Right lobe of liver (tissue), 6 donors: Measurements from ENCODE around the gene SSTR5. TPM values are rescaled to one million over a fixed set of nuclear protein-coding genes. Genes with fewer than 3 reads are reported as not detected.

Source experiments
- ATAC-seq, 4 donors: fragments of 200-7000 bp; cut with Tn5 transposase; one replicate each; pipeline ENCODE4 v1.9.1; 2020; ENCODE audit warnings: mild to moderate bottlenecking in 4 of 4, moderate library complexity in 4 of 4
- DNase-seq, 3 donors: peaks; one replicate each; pipeline ENCODE4 v3.0.0-alpha.2; 2020
- H3K27ac ChIP-seq, 3 donors: fragments of 200-600 bp; one replicate each; pipeline ENCODE4 v1.8.0; 2022
- H3K27me3 ChIP-seq, 2 donors: fragments of 200-600 bp; one replicate each; pipeline ENCODE4 v1.8.0; 2022
- H3K36me3 ChIP-seq, 4 donors: fragments of 200-600 bp; sonication (generic) in 1 of 4; one replicate each; pipeline versions ENCODE4 v1.5.1 to v1.8.0; 2017 to 2022; ENCODE audit warnings: control low read depth in 1 of 4
- H3K4me1 ChIP-seq, 4 donors: fragments of 200-600 bp; sonication (generic) in 1 of 4; one replicate each; pipeline versions ENCODE4 v1.5.1 to v1.8.0; 2017 to 2022; ENCODE audit warnings: control low read depth in 1 of 4
- H3K4me3 ChIP-seq, 3 donors: fragments of 200-600 bp; one replicate each; pipeline ENCODE4 v1.8.0; 2022
- H3K9me3 ChIP-seq, 4 donors: fragments of 200-600 bp; sonication (generic) in 1 of 4; one replicate each; pipeline versions ENCODE4 v1.5.1 to v1.8.0; 2017 to 2022; ENCODE audit warnings: control low read depth in 1 of 4
- POLR2A ChIP-seq: fragments of 450-650 bp; IDR thresholded peaks from one replicate; pipeline ENCODE4 v1.6.1; 2017; ENCODE audit warnings: antibody characterized with exemption, mild to moderate bottlenecking
- WGBS: methylation state at CpG from one replicate; pipeline ENCODE4 v1.1.6; 2018; ENCODE audit warnings: low coverage, low lambda C conversion rate; ENCODE audit not compliant: insufficient coverage; ENCODE audit errors: missing lambda C conversion rate; 5-methylcytosine and 5-hydroxymethylcytosine counted together
- intact Hi-C, 2 donors: fragments of 100-400 bp; cut with DNase I; formaldehyde crosslinking; loops; one replicate each; pipeline versions ENCODE4 v1.11.2 to v1.14.1; 2022
- total RNA-seq, 6 experiments: library from RNA; depleted of rRNA in 2 of 6; stranded (reverse); fragments of >200 nt in 2 of 6; fragmentation: NEBNext Ultra II Directional in 3 of 6; extraction: Animal tissue kit (Norgen Biotek cat#: 25700) in 3 of 6; gene quantifications; one replicate each; pipeline versions ENCODE4 v1.1.0 to v1.2.4, GENCODE V29; 2016 to 2023
- TF ChIP-seq, protein P1 (sequence below), 4 donors: fragments of 200-600 bp in 3 of 4; fragments of 450-650 bp in 1 of 4; IDR thresholded peaks; one replicate each; pipeline versions ENCODE4 v1.5.1 to v1.8.0; 2016 to 2022; ENCODE audit warnings: antibody characterized with exemption in 4 of 4, mild to moderate bottlenecking in 2 of 4
- donor health status: DM: no; HTN: yes; CAD: no.
- donor health status: DM: no; HTN: no; CAD: no.
- donor health status: DM: no; HTN: no; CAD: no.
- donor health status: DM: no; HTN: yes; CAD: no.
- donor health status: DM: no; HTN: yes; CAD: no.

The SSTR5 gene
- total RNA-seq, 6 experiments from 2014 or later = not detected

DNA sequence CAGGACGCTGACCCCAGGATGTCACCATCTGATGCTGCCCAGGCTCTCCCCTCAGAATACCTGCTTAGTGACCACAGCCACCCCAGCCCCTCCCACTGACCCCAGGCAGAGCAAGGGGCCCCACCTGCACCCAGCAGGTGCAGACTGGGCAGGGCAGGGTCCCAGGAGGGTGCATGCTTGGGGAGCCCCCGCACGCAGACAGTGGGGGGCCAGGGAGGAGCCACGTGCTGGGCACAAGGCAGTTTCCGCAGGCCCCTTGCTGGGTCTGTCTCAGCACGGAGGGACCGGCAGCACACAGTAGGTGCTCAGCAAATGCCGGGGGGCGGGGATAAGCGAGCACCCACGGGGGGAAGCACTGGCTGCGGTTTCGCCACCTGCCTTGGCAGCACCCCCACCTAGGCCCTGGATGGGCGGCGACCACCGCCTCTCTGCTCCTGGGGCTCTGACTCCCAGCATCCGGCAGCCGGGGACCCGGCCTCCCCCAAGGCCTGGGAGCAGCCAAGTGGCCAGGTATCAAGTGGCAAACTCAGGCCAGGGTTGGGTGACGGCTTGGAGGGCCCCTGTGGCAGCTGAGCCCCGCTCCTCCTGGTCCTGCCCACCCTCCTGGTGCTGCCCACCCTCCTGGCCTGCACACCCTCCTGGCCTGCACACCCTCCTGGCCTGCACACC, 18.7 kb upstream of the SSTR5 start:
- no peaks in the 10 kb centered on the region for H3K4me1 ChIP-seq
- intact Hi-C loops = loop anchor here (5.0 kb wide), 2 partner anchors 242 to 342 kb away; no protein-coding TSS in a partner anchor
- WGBS = 80% methylated on average over 1 of the region's 21 CpGs

DNA sequence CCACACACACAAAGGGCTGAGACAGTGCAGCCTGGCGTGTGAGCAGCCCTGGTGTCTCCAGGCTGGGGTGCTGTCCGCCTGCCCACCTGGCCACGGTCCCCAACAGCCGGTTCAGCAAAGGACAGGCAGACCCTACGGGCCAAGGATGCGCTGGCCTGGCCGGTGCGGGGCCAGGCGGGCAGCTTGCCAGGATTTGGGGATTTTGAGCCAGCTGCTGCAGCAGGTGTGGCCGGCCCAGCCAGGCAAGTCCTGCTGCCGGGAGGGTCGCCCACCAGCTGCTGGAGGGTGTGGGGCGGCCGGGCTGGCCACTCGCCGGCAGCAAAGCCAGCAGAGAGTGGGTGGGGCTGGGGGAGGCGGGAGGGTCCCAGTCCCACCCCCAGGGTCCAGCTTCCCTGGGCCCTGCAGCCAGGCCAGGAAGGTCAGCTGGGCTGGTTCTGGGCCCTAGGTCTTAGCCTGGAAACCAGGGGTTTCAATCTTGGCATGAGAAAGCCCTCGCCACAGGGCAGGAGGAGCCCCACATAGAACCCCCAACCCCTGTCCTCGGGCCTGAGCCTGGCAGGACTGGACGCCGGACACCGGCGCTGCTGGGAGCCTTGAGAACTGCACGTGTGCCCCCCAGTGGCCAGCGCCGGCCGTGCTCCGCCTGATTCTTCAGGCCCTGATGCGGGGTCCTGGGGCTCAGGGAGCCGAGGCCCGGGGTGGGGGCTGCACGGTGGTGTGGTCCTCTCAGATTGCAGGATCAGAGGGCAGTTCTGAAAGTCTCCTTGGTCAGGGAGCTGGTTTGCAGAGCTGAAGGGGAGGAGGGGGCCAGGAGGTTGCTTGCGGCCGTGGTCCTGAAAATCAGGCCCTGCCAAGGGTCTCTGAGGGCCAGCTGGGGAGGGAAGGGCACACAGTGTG, 17.6 kb upstream of the SSTR5 start:
- ATAC-seq (peak; percentile 76 to 87 (median 84)), DNase-seq (peak; percentile 70 to 73 (median 72))
- H3K27ac ChIP-seq = no peak overlapping the region
- H3K4me1 ChIP-seq = no peaks in the 10 kb centered on the region
- WGBS = 7% methylated on average over 3 of the region's 34 CpGs
- no peak overlapping the region for H3K4me3 ChIP-seq
- H3K9me3 ChIP-seq = no peaks in the 10 kb centered on the region
- no peaks in the 10 kb centered on the region for H3K27me3 ChIP-seq
- TF ChIP-seq, protein P1, sequence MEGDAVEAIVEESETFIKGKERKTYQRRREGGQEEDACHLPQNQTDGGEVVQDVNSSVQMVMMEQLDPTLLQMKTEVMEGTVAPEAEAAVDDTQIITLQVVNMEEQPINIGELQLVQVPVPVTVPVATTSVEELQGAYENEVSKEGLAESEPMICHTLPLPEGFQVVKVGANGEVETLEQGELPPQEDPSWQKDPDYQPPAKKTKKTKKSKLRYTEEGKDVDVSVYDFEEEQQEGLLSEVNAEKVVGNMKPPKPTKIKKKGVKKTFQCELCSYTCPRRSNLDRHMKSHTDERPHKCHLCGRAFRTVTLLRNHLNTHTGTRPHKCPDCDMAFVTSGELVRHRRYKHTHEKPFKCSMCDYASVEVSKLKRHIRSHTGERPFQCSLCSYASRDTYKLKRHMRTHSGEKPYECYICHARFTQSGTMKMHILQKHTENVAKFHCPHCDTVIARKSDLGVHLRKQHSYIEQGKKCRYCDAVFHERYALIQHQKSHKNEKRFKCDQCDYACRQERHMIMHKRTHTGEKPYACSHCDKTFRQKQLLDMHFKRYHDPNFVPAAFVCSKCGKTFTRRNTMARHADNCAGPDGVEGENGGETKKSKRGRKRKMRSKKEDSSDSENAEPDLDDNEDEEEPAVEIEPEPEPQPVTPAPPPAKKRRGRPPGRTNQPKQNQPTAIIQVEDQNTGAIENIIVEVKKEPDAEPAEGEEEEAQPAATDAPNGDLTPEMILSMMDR (IDR thresholded peaks at IDR 0.05) = peak; percentile 74 to 82 (median 76)
- no peak for TF ChIP-seq POLR2A
- no peaks in the 10 kb centered on the region for H3K36me3 ChIP-seq
- intact Hi-C loops = loop anchor here (5.0 kb wide), 2 partner anchors 243 to 343 kb away; no protein-coding TSS in a partner anchor

More for the DNA sequence above, 18.7 kb upstream of the SSTR5 start:
- TF ChIP-seq, protein P1 (IDR thresholded peaks at IDR 0.05) = no peak
- no peak for TF ChIP-seq POLR2A
- DNase-seq = no peak
- Histone ChIP-seq H3K27ac (no peak overlapping the region), H3K4me3 (no peak overlapping the region), H3K27me3 (no peaks in the 10 kb centered on the region), H3K36me3 (no peaks in the 10 kb centered on the region), H3K9me3 (no peaks in the 10 kb centered on the region)
- ATAC-seq = no peak

DNA sequence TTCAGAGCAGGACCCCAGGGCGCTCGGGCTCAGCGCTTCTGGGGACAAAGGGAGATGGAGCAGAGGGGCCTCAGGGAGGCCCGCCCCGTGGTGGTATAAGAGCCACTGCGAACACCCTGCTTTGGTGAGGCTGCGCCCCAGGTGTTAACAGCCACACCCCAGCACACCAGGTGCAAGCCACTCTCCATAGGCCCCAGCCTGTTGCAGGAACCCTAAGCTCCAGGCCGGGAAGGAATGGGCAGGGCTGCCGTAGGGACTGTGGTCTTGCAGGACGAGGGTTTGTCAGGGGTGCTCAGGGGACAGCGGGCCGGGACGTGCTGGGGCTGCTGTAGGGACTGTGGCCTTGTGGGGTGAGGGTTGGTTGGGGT, 17.0 kb upstream of the SSTR5 start:
- no peak overlapping the region for H3K4me3 ChIP-seq
- H3K4me1 ChIP-seq = no peaks in the 10 kb centered on the region
- intact Hi-C loops = no loop called here
- DNase-seq = no peak
- no peaks in the 10 kb centered on the region for H3K27me3 ChIP-seq
- H3K27ac ChIP-seq = no peak overlapping the region
- TF ChIP-seq, protein P1 (IDR thresholded peaks at IDR 0.05) = no peak
- no peak for TF ChIP-seq POLR2A
- no peak for ATAC-seq
- no peaks in the 10 kb centered on the region for H3K9me3 ChIP-seq
- no peaks in the 10 kb centered on the region for H3K36me3 ChIP-seq
- WGBS = 70% methylated on average over 2 of the region's 13 CpGs

DNA sequence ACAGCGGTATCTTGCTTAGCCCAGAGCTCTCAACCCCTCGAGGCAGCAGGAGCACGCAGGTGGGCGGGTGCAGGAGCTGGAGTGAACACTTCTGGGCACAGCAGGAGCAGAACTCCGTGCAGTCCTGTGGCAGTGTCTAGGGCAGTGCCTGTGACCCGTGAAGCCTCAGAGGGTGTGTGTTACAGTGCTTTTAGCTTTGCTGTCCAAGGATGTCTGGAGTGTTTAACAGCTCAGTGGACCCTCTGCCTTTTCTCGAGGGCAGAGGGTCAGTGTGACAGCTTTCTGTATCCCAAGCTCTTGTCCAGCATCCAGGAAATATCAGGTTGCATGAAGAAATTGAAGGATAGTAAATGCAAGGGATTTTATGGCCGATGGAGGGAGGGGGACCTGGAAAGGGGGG, 16.4 kb upstream of the SSTR5 start:
- Histone ChIP-seq H3K9me3 (no peaks in the 10 kb centered on the region), H3K27ac (no peak overlapping the region), H3K36me3 (no peaks in the 10 kb centered on the region), H3K4me1 (no peaks in the 10 kb centered on the region), H3K27me3 (no peaks in the 10 kb centered on the region), H3K4me3 (no peak overlapping the region)
- DNase-seq = no peak
- no peak for ATAC-seq
- WGBS = 66% methylated on average over 8 of the region's 8 CpGs
- intact Hi-C loops = no loop called here
- TF ChIP-seq, protein P1 (IDR thresholded peaks at IDR 0.05) = no peak
- TF ChIP-seq POLR2A = no peak
